Hematopoietic multipotent progenitor cell treated with erythropoietin and hydrocortisone succinate and interleukin-3 and kit ligand, for 4 days (in vitro differentiated cells): ENCODE measurements around the gene MAGIX.
"Not testable (repeated sequence)": the region's sequence is repeated elsewhere in the genome, so short reads cannot be mapped to it uniquely, and the experiment has no call there.

ENCODE experiments used
- DNase-seq: peaks from one replicate; pipeline ENCODE4 v3.0.0-alpha.2; 2015

Gene MAGIX

GRCh38 chrX:49161632-49162031 lies 926 bp upstream of the MAGIX start:
- no peak for DNase-seq

- DNase-seq = peak; percentile 96
Observed at GRCh38 chrX:49163555-49164419, 1.2 kb downstream of the MAGIX start.

- DNase-seq = no peak
Observed at GRCh38 chrX:49164589-49165360, 2.2 kb downstream of the MAGIX start.

GRCh38 chrX:49165901-49166881 lies 3.6 kb downstream of the MAGIX start:
- peak; percentile 96 for DNase-seq

GRCh38 chrX:49166914-49167739 lies 4.6 kb downstream of the MAGIX start:
- peak; percentile 96 for DNase-seq

- DNase-seq = no peak
Observed at GRCh38 chrX:49167740-49168108, 5.2 kb downstream of the MAGIX start.

GRCh38 chrX:49171752-49172279 lies 9.3 kb downstream of the MAGIX start, which contains the start of gene PLP2:
Gene PLP2, plus strand, starts transcription at chrX:49171898. Its CDS starts 103 bp downstream, at chrX:49172001.
- DNase-seq = peak; percentile 76

- peak; percentile 96 for DNase-seq
Observed at GRCh38 chrX:49172280-49172780, 9.8 kb downstream of the MAGIX start.

GRCh38 chrX:49173544-49173943 lies 11.0 kb downstream of the MAGIX start:
- not testable (repeated sequence) for DNase-seq

GRCh38 chrX:49174723-49175122 lies 12.2 kb downstream of the MAGIX start:
- DNase-seq = peak; percentile 37

- peak; percentile 54 for DNase-seq
Observed at GRCh38 chrX:49175435-49176274, 13.1 kb downstream of the MAGIX start.

GRCh38 chrX:49176421-49177326 lies 14.1 kb downstream of the MAGIX start:
- DNase-seq = peak; percentile 80

- peak; percentile 91 for DNase-seq
Observed at GRCh38 chrX:49177338-49177833, 14.8 kb downstream of the MAGIX start.

- no peak for DNase-seq
Observed at GRCh38 chrX:49177873-49178480, 15.4 kb downstream of the MAGIX start.

- peak; percentile 68 for DNase-seq
Observed at GRCh38 chrX:49178537-49178936, 16.0 kb downstream of the MAGIX start.

- no peak for DNase-seq
Observed at GRCh38 chrX:49179358-49179757, 16.8 kb downstream of the MAGIX start.

GRCh38 chrX:49183701-49184281 lies 21.2 kb downstream of the MAGIX start:
- DNase-seq = no peak
